Effector memory CD4-positive, alpha-beta T cell (primary cell): ENCODE measurements around the gene RABEP2.

Source experiments
- DNase-seq, 3 donors: peaks; one replicate each; pipeline ENCODE4 v3.0.0-alpha.2; 2020
- H3K27ac ChIP-seq: 2 replicates; pipeline ENCODE4 v1.7.0; 2013; ENCODE audit warnings: mild to moderate bottlenecking, low read length, moderate library complexity; ENCODE audit not compliant: insufficient read depth, poor library complexity, severe bottlenecking
- H3K27me3 ChIP-seq: replicated peaks from 2 replicates; pipeline ENCODE4 v1.7.0; 2013; ENCODE audit warnings: mild to moderate bottlenecking, low read length; ENCODE audit not compliant: insufficient read depth, control insufficient read depth, poor library complexity, severe bottlenecking
- H3K36me3 ChIP-seq: 2 replicates; pipeline ENCODE4 v1.7.0; 2013; ENCODE audit warnings: mild to moderate bottlenecking, low read length, moderate library complexity; ENCODE audit not compliant: control insufficient read depth, insufficient read depth
- H3K4me1 ChIP-seq: 2 replicates; pipeline ENCODE4 v1.7.0; 2013; ENCODE audit warnings: low read length, mild to moderate bottlenecking; ENCODE audit not compliant: control insufficient read depth, insufficient read depth, poor library complexity, severe bottlenecking
- H3K4me3 ChIP-seq: 2 replicates; pipeline ENCODE4 v1.7.0; 2013; ENCODE audit warnings: low read length, low read depth, mild to moderate bottlenecking; ENCODE audit not compliant: insufficient read depth, poor library complexity, severe bottlenecking
- H3K9me3 ChIP-seq: 2 replicates; pipeline ENCODE4 v1.7.0; 2013; ENCODE audit warnings: mild to moderate bottlenecking, low read length, moderate library complexity; ENCODE audit not compliant: control insufficient read depth

The RABEP2 gene

DNA sequence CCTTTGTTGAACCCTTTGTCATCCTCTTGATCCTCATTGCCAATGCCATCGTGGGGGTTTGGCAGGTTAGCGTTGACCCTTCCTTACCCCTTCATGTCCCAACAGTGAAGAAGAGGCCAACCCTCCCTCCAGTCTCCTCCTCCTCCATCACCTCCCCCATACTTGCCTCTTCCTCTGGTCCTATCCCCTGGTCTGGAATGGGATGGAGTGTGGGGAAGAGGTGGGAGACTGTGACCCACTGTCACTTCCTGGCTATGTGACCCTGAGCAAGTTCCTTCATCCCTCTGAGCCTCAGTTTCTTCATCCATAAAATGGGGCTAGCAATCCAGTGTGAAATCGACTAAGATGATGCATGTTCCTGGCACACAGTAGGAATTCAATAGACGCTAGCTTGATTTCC lies 44.1 kb downstream of the RABEP2 start:
- Histone ChIP-seq H3K4me1 (peaks cover 12% of the 10 kb centered on the region), H3K4me3 (no peak overlapping the region), H3K36me3 (no peaks in the 10 kb centered on the region), H3K27ac (no peak overlapping the region), H3K9me3 (no peaks in the 10 kb centered on the region), H3K27me3 (no peaks in the 10 kb centered on the region)
- DNase-seq = no peak

DNA sequence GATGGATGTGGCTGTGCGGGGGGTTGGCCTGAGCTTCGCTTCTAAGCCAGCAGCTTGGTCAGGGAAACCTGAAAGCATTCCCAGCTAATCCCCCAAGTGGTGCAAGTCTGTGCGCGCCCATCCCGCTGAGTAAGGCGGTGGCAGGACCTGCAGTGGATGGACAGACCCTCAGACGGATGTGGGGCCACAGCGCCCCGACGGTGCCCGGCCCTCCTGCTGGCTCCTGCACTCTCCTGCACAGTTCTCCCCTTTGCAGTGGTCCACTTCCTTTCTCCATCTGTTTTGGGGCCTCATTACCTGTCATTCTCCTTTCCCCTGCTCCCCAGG lies 44.5 kb downstream of the RABEP2 start:
- Histone ChIP-seq H3K4me3 (peak overlapping the region; percentile 81), H3K4me1 (peaks cover 12% of the 10 kb centered on the region), H3K27me3 (no peaks in the 10 kb centered on the region), H3K9me3 (no peaks in the 10 kb centered on the region), H3K27ac (no peak overlapping the region), H3K36me3 (no peaks in the 10 kb centered on the region)
- DNase-seq = no peak

DNA sequence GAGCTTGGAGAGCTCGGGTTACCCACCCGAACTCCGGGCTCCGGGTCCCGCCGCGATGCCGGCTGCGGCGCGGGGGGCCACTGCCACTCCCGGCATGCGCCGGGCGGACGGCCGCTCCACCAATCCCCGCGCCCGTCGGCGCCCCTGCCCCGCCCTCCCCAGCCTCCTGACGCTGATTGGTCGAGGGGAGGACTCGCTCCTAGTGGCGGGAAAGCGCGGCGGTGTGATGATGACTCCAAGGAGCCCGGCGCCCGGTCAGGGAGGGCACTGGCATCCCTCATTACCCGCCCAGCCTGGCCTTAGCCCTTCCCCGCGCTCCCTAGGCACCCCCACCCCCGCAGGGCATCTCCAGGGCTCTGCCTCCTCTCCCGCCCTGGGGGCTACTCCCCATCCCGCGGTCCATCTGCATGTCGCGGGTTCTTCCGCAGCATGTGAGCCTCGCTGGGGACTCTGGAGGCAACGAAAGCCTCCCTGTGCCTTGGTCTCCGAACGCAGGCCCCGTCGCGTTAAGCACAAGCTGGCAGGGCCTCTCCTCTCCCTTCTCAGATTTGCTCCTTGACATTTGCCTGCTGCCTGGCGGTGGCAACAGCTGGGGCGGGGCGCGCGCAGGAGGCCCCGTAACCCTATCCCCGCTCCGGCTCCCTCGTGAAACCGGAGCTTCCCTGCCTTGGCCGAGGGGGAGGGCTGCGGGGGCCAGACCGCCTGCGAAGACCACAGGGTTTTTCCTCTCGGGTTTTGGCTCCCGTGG lies 45.0 kb downstream of the RABEP2 start:
- peak; percentile 77 to 85 (median 84) for DNase-seq
- Histone ChIP-seq H3K4me1 (peaks cover 12% of the 10 kb centered on the region), H3K27me3 (no peaks in the 10 kb centered on the region), H3K36me3 (no peaks in the 10 kb centered on the region), H3K27ac (peak overlapping the region; percentile 38), H3K4me3 (peak overlapping the region; percentile 81), H3K9me3 (no peaks in the 10 kb centered on the region)

DNA sequence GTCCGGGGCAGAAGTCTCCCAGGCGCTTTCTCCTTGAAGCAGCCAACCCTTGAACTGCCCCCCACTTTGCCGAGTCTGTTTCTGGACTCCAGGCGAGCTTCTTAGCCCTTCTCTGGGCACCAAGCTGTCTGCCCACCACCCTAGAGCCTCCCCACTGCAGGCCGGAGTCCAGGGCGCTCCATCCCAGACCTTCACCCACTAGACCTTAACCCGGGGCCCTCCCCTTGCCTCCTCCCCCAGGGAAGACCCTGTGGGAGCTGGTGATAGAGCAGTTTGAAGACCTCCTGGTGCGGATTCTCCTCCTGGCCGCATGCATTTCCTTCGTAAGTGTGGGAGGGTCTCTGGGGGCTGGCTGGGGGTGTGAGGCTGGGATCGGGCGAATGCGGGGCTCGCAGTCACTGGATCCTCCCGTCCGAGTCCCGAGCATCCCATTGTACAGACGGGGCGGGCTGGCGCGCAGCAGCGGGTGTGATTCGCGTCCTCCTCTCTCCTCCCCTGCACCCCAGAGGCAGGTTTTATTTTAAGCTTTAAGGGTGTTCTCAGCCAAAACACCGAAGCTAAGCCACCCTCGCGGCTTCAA lies 45.7 kb downstream of the RABEP2 start:
- H3K27me3 ChIP-seq = no peaks in the 10 kb centered on the region
- no peak for DNase-seq
- H3K9me3 ChIP-seq = no peaks in the 10 kb centered on the region
- peak overlapping the region; percentile 38 for H3K27ac ChIP-seq
- H3K36me3 ChIP-seq = no peaks in the 10 kb centered on the region
- H3K4me3 ChIP-seq = peak overlapping the region; percentile 81
- peaks cover 12% of the 10 kb centered on the region for H3K4me1 ChIP-seq

DNA sequence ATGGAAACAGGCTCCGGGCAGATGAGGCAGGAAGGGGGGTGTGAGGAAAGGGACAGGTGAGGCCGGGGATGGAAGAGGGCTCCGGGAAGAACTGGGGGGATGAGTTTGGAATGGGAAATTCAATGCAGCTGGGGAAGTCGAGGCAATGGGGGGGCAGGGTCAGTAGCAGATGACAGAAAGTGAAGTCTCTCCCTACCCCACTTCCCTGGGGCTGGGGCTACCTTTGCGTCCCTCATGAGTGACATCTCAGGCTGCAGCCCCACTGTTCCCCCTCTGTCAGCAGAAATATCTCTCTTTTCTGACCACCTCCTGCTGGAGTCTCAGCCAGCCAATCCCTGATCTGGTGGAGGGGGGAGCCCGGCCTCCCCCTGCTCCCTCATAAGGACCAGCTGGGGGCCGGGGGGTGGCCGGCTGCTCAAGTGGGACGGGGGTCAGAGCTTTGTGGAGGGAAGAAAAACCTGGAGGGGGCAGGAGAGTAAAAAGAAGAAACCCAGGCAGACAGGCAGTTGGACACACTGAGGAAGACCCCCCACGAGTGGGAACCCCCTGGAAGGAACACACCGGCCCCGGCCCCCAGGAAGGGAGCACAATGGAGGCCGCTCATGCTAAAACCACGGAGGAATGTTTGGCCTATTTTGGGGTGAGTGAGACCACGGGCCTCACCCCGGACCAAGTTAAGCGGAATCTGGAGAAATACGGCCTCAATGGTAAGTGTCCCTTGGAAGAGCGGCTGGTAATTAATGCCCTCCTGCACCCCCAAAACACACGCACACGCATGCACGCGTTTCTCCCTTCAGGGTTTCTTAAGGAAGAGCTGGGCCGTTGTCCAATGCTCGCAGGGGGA lies 46.7 kb downstream of the RABEP2 start, which contains the start of gene ATP2A1:
Gene ATP2A1, plus strand, starts transcription at position 406 of the 844 bp plus-strand sequence. Its CDS starts 184 bp downstream, at position 590.
- H3K27ac ChIP-seq = no peak within 1 kb of the TSS
- H3K9me3 ChIP-seq = no peaks in the 10 kb centered on the region
- peak within 1 kb of the TSS; percentile 81 for H3K4me3 ChIP-seq
- H3K27me3 ChIP-seq = no peaks in the 10 kb centered on the region
- peaks cover under 1% of the 10 kb centered on the region for H3K36me3 ChIP-seq
- H3K4me1 ChIP-seq = peaks cover 12% of the 10 kb centered on the region
- no peak for DNase-seq

DNA sequence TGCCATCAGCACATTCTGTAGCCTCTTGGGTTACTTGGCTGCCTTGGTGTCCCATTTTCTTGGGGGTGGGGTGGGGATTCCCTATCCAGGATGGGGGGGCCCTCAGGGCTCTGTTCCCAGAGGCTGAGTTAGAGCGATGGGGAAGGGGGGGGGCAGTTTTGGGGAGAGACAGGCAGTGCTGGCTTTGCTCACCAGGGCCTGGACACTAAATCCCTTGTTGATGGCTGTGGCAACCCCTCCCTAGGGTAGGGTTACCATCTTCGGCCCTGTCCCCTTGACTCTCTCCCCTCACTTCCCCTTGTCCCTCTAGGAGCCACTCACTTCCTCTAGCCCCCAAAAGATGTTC lies 47.4 kb downstream of the RABEP2 start:
- Histone ChIP-seq H3K4me1 (peaks cover 12% of the 10 kb centered on the region), H3K4me3 (no peak overlapping the region), H3K27ac (no peak overlapping the region), H3K27me3 (no peaks in the 10 kb centered on the region), H3K36me3 (peaks cover 5% of the 10 kb centered on the region), H3K9me3 (no peaks in the 10 kb centered on the region)
- no peak for DNase-seq

DNA sequence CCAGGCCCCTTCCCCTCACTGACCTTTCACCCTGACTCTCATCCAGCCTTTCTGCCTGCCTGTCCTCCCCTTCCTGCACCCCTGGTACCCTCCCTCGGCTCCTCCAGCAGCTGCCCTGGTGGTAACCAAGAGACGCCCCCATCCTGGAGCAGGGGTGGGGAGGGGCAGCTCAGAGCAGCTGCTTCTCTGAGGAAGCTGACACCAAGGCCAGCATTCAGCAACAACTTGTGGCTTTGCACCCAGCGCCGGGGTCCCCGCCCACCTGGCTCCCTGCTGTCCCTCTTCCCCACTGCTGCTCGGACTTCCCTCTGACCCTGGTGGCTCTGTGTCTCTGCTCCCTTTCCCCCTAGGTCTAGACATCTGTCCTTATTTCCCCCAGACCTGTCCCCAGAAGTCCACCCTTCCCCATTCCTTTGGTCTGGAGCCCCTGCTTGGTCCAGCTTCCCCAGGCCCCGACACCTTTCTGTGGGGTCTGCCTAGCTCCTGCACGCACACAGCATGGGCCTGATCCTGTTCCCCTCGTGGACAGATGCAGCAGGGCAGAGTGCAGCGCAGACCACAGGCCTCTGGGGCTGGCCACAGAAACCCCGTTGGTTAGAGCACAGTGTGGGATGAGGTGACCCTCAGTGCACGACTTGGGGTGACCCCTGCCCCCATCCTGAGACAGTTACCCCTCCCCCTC lies 47.9 kb downstream of the RABEP2 start:
- Histone ChIP-seq H3K4me1 (peaks cover 12% of the 10 kb centered on the region), H3K4me3 (no peak overlapping the region), H3K9me3 (no peaks in the 10 kb centered on the region), H3K27me3 (no peaks in the 10 kb centered on the region), H3K36me3 (peaks cover 5% of the 10 kb centered on the region), H3K27ac (no peak overlapping the region)
- DNase-seq = no peak

DNA sequence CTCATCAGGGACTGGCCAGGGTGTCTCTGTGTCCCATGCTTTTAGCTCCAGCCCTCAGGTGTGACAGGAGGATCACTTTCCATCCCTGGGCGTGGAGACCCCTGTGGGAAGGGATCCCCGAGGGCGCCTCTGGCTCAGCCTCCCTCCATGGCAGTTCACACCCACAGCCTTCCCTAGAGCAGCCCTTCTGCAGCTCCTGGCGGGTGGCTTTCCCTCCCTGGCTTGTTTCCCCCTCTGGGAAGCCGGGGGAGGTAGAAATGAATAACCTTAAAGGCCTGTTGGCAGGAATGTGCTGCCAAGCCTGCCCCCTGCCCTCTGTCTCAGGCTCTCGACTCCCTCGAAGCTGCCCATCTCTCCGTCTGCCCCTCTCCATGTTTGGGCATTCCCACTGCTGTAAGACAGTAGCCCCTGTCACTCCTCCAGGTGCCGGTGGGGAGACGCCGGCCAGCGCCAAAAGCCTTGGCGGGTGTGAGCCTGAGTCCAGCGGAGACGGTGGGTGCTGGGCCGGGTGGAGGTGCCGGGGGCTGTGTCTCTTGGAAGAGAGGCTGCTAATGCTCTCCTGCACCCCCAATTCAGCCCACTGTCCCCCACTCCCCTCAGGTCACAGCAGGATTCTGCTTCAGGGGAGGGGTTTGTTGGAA lies 48.9 kb downstream of the RABEP2 start:
- H3K4me3 ChIP-seq = no peak overlapping the region
- no peaks in the 10 kb centered on the region for H3K27me3 ChIP-seq
- H3K4me1 ChIP-seq = peaks cover 12% of the 10 kb centered on the region
- H3K36me3 ChIP-seq = peaks cover 9% of the 10 kb centered on the region
- no peaks in the 10 kb centered on the region for H3K9me3 ChIP-seq
- no peak overlapping the region for H3K27ac ChIP-seq
- DNase-seq = no peak

DNA sequence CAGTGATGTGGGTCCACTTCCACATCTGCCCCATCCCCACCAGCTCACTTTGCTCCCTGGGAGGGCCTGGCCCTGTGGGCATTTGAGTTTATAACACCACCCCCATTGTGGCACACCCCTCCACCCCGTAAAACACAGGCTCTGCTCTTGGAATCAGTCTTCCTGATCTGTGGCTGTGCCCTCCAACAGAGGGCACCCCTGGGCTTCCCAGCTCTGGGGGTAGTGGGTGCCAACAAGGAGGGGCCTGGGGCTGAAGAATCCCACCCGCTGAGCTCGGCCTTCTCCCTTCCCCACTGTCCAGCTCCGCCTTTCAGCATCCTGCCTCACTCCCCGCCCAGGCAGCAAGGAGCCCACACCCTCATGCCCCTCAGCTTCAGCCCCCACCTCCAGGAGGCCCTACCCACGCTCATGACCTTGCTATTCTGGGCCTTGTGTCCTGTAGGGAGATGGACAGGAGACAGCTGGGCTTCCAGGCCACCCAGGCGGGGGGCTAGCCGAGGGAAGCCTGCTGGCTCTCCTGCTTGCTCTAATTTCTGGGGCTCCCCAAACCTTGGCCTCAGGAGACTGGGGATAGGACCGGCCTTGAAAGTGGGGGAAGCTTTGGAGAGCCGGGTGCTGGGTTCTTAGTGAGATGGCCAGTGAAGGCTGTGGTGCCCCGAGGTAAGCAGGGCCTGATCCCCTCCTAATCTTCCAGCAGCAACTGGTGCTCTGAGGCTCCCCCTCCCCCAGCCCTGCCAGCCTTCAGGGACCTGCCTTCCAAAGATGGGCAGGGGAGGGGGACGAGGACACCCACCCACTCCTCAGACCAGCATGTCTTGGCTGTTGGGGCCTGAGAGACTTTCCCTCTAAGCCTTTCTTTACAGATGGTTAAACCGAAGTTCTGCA lies 49.7 kb downstream of the RABEP2 start:
- Histone ChIP-seq H3K4me3 (no peak overlapping the region), H3K4me1 (peaks cover 10% of the 10 kb centered on the region), H3K36me3 (peaks cover 15% of the 10 kb centered on the region), H3K27ac (no peak overlapping the region), H3K9me3 (no peaks in the 10 kb centered on the region), H3K27me3 (no peaks in the 10 kb centered on the region)
- no peak for DNase-seq
